Mesothelial cell of epicardium (in vitro differentiated cells): ENCODE data around the gene NACC2. TPM values are rescaled to one million over a fixed set of nuclear protein-coding genes. Genes with fewer than 3 reads are reported as not detected.
A peak's percentile ranks its signal among the peaks of the same experiment; 100 is the strongest.
"Not testable (repeated sequence)": the region's sequence is repeated elsewhere in the genome, so short reads cannot be mapped to it uniquely, and the experiment has no call there.

Experiments
- DNase-seq, 2 experiments: peaks; one replicate each; pipeline ENCODE4 v3.0.0; 2021; ENCODE audit warnings: low spot score in 2 of 2; ENCODE audit not compliant: unreplicated experiment in 2 of 2
- H3K27ac Mint-ChIP-seq: 2 replicates; pipeline ENCODE4 v1.8.0; 2021; ENCODE audit warnings: mixed read lengths
- H3K27me3 Mint-ChIP-seq: 2 replicates; pipeline ENCODE4 v1.8.0; 2021; ENCODE audit warnings: low read depth, mixed read lengths
- H3K36me3 Mint-ChIP-seq: 2 replicates; pipeline ENCODE4 v1.8.0; 2021; ENCODE audit warnings: mixed read lengths
- H3K4me1 Mint-ChIP-seq: 2 replicates; pipeline ENCODE4 v1.8.0; 2021; ENCODE audit warnings: mixed read lengths
- H3K4me3 Mint-ChIP-seq: 2 replicates; pipeline ENCODE4 v1.8.0; 2021; ENCODE audit warnings: mild to moderate bottlenecking, moderate library complexity, mixed read lengths
- H3K9me3 Mint-ChIP-seq: 2 replicates; pipeline ENCODE4 v1.8.0; 2021; ENCODE audit warnings: mixed read lengths
- CTCF ChIP-seq: fragments of 200-600 bp; sonication (generic); IDR thresholded peaks from one replicate; pipeline ENCODE4 v1.5.0; 2021; ENCODE audit warnings: antibody characterized with exemption; ENCODE audit not compliant: unreplicated experiment
- total RNA-seq: library from RNA; stranded (reverse); gene quantifications from 3 replicates; pipeline ENCODE4 v1.2.1, GENCODE V29; 2021

NACC2 gene
- total RNA-seq, 1 donor from 2014 or later = 18.4 TPM

- Mint-ChIP-seq H3K36me3 (no peaks in the 10 kb centered on the region), H3K4me1 (no peaks in the 10 kb centered on the region), H3K4me3 (no peak overlapping the region), H3K27me3 (peaks cover 16% of the 10 kb centered on the region), H3K9me3 (no peaks in the 10 kb centered on the region), H3K27ac (no peak overlapping the region)
- no peak for TF ChIP-seq CTCF
- DNase-seq = no peak
Observed at GRCh38 chr9:135968083-135968476, 127.0 kb downstream of the NACC2 start.

DNA sequence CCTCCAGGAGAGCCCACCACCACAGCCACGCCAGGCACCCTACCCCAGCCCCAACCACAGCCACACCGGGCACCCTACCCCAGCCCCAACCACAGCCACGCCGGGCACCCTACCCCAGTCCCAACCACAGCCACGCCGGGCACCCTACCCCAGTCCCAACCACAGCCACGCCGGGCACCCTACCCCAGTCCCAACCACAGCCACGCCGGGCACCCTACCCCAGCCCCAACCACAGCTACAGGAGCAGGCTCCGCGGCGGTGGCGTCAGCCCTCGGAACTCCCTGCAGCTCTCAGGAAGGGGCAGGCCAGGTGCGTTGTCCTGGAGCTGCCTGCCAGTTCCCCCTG, 128.2 kb downstream of the NACC2 start:
- H3K4me3 Mint-ChIP-seq, H3K27ac Mint-ChIP-seq, DNase-seq, H3K36me3 Mint-ChIP-seq, H3K9me3 Mint-ChIP-seq: not testable (repeated sequence)
- Mint-ChIP-seq H3K4me1 (peaks cover 11% of the 10 kb centered on the region), H3K27me3 (peaks cover 10% of the 10 kb centered on the region)

DNA sequence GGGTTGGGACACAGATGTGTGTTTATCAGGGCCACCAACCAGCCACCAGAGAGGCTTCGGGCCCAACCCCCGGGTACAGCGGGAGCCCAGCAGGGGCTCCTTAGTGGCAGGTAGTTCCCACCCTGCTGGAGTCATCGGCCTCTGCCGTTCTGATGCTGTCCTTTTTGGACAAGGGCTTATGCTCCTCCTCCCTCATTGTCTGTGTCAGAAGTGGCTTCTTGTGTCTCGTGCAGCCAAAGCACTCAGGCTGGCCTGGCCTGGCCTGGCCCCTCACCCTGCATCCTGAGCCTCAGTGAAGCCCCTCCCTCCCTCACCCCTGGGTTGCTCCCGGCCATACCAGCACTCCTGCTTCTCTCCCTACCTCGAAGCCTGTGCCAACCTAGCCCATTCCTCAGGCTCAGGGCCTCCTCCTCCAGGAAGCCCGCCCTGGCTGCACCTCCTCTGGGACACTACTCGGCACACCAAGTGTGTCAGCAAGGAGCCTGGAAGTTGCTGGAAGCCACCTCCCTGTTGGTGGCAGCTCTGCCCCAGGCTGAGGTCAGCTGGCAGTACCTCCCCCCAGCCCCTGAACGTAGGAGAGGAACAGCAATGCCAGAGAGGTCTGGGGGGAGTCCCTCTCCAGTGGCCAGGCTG, 129.8 kb downstream of the NACC2 start:
- Mint-ChIP-seq H3K4me1 (peaks cover 18% of the 10 kb centered on the region), H3K27ac (no peak overlapping the region), H3K9me3 (no peaks in the 10 kb centered on the region), H3K36me3 (no peaks in the 10 kb centered on the region), H3K4me3 (no peak overlapping the region), H3K27me3 (peaks cover 5% of the 10 kb centered on the region)
- no peak for TF ChIP-seq CTCF
- DNase-seq = no peak

- Mint-ChIP-seq H3K4me1 (peaks cover 26% of the 10 kb centered on the region), H3K27me3 (no peaks in the 10 kb centered on the region), H3K36me3 (no peaks in the 10 kb centered on the region), H3K9me3 (no peaks in the 10 kb centered on the region), H3K4me3 (no peak overlapping the region), H3K27ac (no peak overlapping the region)
- TF ChIP-seq CTCF = no peak
- no peak for DNase-seq
Observed at GRCh38 chr9:135963938-135964337, 131.2 kb downstream of the NACC2 start.

- Mint-ChIP-seq H3K4me3 (no peak overlapping the region), H3K27me3 (no peaks in the 10 kb centered on the region), H3K27ac (no peak overlapping the region), H3K4me1 (peaks cover 26% of the 10 kb centered on the region), H3K9me3 (no peaks in the 10 kb centered on the region), H3K36me3 (no peaks in the 10 kb centered on the region)
- TF ChIP-seq CTCF = no peak
- no peak for DNase-seq
Observed at GRCh38 chr9:135963338-135963737, 131.8 kb downstream of the NACC2 start.

DNA sequence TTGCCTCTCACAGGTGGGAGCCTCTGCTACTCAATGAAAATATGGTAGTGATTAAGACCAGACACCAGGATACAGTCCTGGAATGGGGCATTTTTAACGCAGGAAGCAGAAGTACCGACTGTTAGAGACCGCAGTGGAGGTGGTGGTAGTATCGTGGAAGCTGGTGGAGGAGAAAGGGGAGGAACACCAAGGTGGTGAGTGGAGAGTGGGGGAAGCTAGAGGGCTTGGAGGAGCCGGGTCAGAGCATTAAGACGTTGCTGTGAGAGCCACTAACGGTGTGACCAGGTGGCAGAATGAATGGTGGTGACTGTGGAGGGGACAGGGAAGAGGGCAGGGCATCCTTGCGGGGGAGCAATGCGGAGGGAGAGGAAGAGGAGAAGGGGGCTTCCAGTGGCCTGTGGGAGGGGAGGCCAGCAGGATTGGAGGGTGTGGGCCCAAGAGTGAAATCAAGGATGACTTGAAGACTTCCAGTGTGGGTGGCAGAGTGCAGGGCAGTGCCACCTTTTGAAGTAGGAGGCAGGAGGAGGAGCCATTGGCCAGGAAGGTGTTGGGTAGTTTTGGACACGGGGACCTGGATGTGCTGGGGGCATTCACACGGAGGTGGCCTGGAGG, 132.3 kb downstream of the NACC2 start:
- TF ChIP-seq CTCF = no peak
- Mint-ChIP-seq H3K4me3 (no peak overlapping the region), H3K27ac (peak overlapping the region; percentile 62)

More for the DNA sequence above, 132.3 kb downstream of the NACC2 start:
- Mint-ChIP-seq H3K36me3 (no peaks in the 10 kb centered on the region), H3K27me3 (no peaks in the 10 kb centered on the region), H3K4me1 (peaks cover 26% of the 10 kb centered on the region), H3K9me3 (no peaks in the 10 kb centered on the region)
- no peak for DNase-seq
